ENCODE results near the gene DCX.

- TF ChIP-seq CTCF (IDR thresholded peaks at IDR 0.05; ENCODE audit: insufficient read depth, low read length, poor library complexity, severe bottlenecking): no peak
- no peak for TF ChIP-seq EZH2phosphoT487 (conservative IDR thresholded peaks at IDR 0.05; ENCODE audit: low read length)
Measured at GRCh38 chrX:111329370-111329769, 82.6 kb downstream of the DCX start.
